CD4-positive, alpha-beta T cell treated with Interleukin-2 at 100 ng/mL for 4 hours (primary cell): ENCODE data around the gene KIRREL1.
"Not testable (repeated sequence)": the region's sequence is repeated elsewhere in the genome, so short reads cannot be mapped to it uniquely, and the experiment has no call there.

ENCODE experiments used
- DNase-seq: peaks from one replicate; pipeline ENCODE4 v3.0.0-alpha.2; 2020; ENCODE audit warnings: low spot score

The KIRREL1 gene

GRCh38 chr1:158105352-158106095 is 112.1 kb downstream of the KIRREL1 start:
- DNase-seq, result no peak

- no peak for DNase-seq
Measured at GRCh38 chr1:158107916-158108315, 114.5 kb downstream of the KIRREL1 start.

GRCh38 chr1:158112994-158113758 is 119.7 kb downstream of the KIRREL1 start:
- no peak for DNase-seq

GRCh38 chr1:158113759-158114127 is 120.3 kb downstream of the KIRREL1 start:
- no peak for DNase-seq

- no peak for DNase-seq
Measured at GRCh38 chr1:158115126-158115525, 121.7 kb downstream of the KIRREL1 start.

GRCh38 chr1:158116311-158117167 is 123.1 kb downstream of the KIRREL1 start:
- DNase-seq, result no peak

- DNase-seq, result peak; percentile 29
Measured at GRCh38 chr1:158117854-158118704, 124.6 kb downstream of the KIRREL1 start.

DNA sequence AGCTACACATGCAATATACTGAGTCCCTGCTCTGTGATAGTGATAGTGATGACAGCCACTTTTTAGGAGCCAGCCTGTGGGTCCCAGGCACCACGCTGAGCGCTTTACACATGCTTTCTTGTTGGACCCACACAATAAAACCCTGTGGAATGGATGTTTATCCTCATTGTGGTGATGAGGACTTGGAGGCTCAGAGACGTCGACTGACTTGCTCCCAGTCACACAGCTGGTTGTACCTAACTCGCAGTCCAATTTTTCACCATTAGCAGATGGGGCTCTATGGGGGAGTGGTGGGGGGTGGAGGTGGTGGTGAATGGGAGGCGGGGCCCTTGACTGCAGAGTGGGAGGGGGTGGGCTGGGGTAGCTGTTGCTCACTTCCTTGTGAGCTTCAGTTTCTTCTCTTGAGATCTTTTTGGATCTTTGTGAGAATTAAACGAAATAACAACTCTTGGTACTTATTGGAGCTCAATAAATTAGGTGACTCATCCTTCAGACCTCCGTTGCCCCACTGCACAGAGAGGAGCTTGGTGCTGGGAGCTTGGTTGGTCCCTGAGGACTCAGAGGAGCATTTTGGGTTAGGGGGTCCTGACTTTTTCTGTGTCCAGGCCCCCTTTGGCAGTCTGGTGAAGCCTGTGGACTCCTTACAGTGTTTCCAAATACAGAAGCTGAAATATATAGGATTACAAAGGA is 125.4 kb downstream of the KIRREL1 start:
- no peak for DNase-seq

GRCh38 chr1:158119976-158120653 is 126.7 kb downstream of the KIRREL1 start:
- DNase-seq, result no peak

- DNase-seq, result peak; percentile 13
Measured at GRCh38 chr1:158121604-158122254, 128.3 kb downstream of the KIRREL1 start.

DNA sequence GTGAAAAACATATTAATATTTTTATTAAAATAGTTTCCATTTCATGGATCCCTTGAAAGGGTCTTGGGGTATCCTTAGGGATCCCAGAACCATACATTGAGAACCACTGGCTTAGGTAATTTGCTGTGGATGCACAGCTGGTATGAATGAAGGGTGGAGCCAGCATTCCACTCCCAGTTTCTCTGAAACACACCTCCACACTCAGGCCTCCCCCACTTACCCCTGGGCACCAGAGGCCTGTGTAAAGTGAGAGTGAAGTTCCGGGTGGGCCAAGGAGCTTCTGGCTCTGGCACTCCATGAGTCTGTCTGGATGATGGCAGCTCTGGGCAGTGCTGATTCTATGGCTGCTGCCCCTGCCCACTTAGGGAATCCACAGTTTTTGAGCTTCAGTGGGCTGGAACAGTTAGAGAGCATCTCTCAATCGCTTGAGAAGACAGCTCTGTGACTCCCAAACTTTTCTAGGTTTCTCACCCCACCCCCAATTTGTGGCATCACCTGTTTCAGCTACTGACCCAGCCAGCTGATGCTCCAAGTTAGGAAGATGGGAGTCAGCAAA is 129.5 kb downstream of the KIRREL1 start:
- no peak for DNase-seq

GRCh38 chr1:158124034-158124433 is 130.6 kb downstream of the KIRREL1 start:
- no peak for DNase-seq

DNA sequence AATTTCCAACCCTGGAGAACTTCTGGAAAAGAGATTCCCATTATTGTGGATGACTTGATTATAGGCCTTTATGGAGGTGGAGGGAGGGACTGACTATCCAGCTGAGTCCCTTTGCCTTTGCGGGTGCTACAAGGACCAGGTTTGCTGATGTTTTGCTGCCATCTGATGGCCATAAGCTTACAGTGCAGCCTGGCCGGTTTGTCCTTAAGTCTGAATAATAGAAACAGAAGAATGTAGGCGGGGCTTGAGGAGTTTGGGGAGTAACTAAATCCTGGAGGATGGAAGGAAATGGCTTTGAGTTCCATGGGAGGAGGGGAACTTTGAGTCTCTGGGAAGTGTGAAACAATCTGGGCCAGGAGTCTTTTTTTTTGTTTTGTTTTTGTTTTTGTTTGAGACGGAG is 131.6 kb downstream of the KIRREL1 start:
- DNase-seq, result peak; percentile 70

DNA sequence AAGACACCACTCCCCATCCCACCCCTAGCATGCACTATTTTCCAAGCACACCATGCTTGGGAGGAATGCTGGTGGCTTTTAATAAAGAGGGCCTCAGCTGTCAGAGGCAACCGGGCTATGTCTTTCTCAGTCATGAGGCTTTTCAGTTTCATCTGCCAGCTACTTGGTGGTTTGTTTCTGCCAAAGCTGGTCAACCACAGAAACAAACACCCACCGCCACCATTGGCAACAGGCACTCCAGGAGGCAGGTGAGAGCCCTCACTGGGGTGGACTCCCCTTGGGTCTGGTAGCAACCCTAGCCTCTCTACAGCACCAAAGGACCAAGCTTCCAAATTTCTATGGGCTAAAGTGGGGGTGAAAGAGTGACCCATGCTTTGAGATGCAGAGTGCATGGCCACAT is 133.0 kb downstream of the KIRREL1 start:
- DNase-seq, result no peak

GRCh38 chr1:158128531-158128930 is 135.1 kb downstream of the KIRREL1 start:
- not testable (repeated sequence) for DNase-seq

GRCh38 chr1:158131217-158131616 is 137.8 kb downstream of the KIRREL1 start:
- DNase-seq, result no peak

DNA sequence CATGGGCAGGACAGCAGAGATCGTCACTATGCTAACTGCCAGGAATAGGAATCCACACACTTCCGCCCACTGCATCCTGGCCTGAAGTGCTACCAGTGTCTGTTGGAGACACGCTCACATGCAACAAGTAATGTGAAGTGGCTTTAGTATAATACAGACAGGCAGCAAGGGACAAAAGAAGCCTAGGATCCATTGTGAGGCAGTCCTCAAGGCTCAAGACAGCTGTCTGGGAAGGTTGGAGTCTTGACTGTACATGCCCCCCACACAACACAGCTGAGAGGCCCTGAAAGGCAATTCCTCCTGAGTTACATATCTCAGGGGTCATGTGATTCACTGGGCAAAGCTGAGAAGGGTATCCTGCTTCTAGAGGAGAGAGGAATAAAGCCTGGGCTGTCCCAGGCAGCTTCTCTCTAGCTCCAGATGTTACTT is 147.3 kb downstream of the KIRREL1 start:
- no peak for DNase-seq

GRCh38 chr1:158145173-158145719 is 151.8 kb downstream of the KIRREL1 start:
- no peak for DNase-seq

- no peak for DNase-seq
Measured at GRCh38 chr1:158146165-158146564, 152.7 kb downstream of the KIRREL1 start.
